CD8-positive, alpha-beta memory T cell (primary cell): ENCODE measurements around the gene LORICRIN. TPM values are rescaled to one million over a fixed set of nuclear protein-coding genes. Genes with fewer than 3 reads are reported as not detected.

Experiments used
- CTCF ChIA-PET: fragments of 350-600 bp; sonication (Branson Sonifier 250); formaldehyde crosslinking; loops from one replicate; lab custom pipeline; 2021; ENCODE audit warnings: antibody characterized with exemption; lab: Charles Lee
- POLR2A ChIA-PET: fragments of 350-600 bp; sonication (Branson Sonifier 250); formaldehyde crosslinking; loops from one replicate; lab custom pipeline; 2021; ENCODE audit warnings: antibody characterized with exemption; lab: Charles Lee
- DNase-seq, 5 donors: peaks; one replicate each; pipeline versions ENCODE4 v3.0.0 to v3.0.0-alpha.2; 2020 to 2022; ENCODE audit warnings: mixed read lengths in 1 of 5
- H3K27ac ChIP-seq: one replicate; pipeline ENCODE4 v1.7.0; 2013; ENCODE audit warnings: low read depth, mild to moderate bottlenecking, low read length, moderate library complexity
- H3K27me3 ChIP-seq: 2 replicates; pipeline ENCODE4 v1.7.0; 2013; ENCODE audit warnings: low read length, mild to moderate bottlenecking; ENCODE audit not compliant: insufficient read depth, poor library complexity, severe bottlenecking
- H3K36me3 ChIP-seq: 2 replicates; pipeline ENCODE4 v1.7.0; 2013; ENCODE audit warnings: mild to moderate bottlenecking, low read length, moderate library complexity; ENCODE audit not compliant: insufficient read depth
- H3K4me1 ChIP-seq: 2 replicates; pipeline ENCODE4 v1.7.0; 2013; ENCODE audit warnings: mild to moderate bottlenecking, low read length, moderate library complexity; ENCODE audit not compliant: insufficient read depth
- H3K4me3 ChIP-seq: 2 replicates; pipeline ENCODE4 v1.7.0; 2013; ENCODE audit warnings: mild to moderate bottlenecking, low read length
- H3K9me3 ChIP-seq: 2 replicates; pipeline ENCODE4 v1.7.0; 2013; ENCODE audit warnings: mild to moderate bottlenecking, low read length
- H3K27ac Mint-ChIP-seq, 8 donors: one replicate each; pipeline ENCODE4 v1.8.0; 2020 to 2021; ENCODE audit warnings: mixed read lengths in 8 of 8, mild to moderate bottlenecking in 6 of 8, inconsistent platforms in 3 of 8, moderate library complexity in 3 of 8
- H3K27me3 Mint-ChIP-seq, 2 donors: one replicate each; pipeline ENCODE4 v1.8.0; 2020 to 2021; ENCODE audit warnings: mixed read lengths in 2 of 2, mild to moderate bottlenecking in 1 of 2, moderate library complexity in 1 of 2
- H3K36me3 Mint-ChIP-seq, 3 donors: one replicate each; pipeline ENCODE4 v1.8.0; 2020 to 2021; ENCODE audit warnings: mixed read lengths in 3 of 3, inconsistent platforms in 1 of 3, mild to moderate bottlenecking in 1 of 3
- H3K4me1 Mint-ChIP-seq, 3 donors: one replicate each; pipeline ENCODE4 v1.8.0; 2020 to 2021; ENCODE audit warnings: mixed read lengths in 3 of 3, inconsistent platforms in 1 of 3, mild to moderate bottlenecking in 1 of 3
- H3K4me3 Mint-ChIP-seq, 7 donors: one replicate each; pipeline ENCODE4 v1.8.0; 2020 to 2021; ENCODE audit warnings: mixed read lengths in 7 of 7, mild to moderate bottlenecking in 6 of 7, moderate library complexity in 4 of 7, inconsistent platforms in 2 of 7
- H3K9me3 Mint-ChIP-seq, 5 donors: one replicate each; pipeline ENCODE4 v1.8.0; 2020 to 2022; ENCODE audit warnings: mixed read lengths in 5 of 5, mild to moderate bottlenecking in 3 of 5, moderate library complexity in 2 of 5, inconsistent platforms in 1 of 5
- polyA plus RNA-seq: library from polyadenylated mRNA; unstranded; fragments of 300-500 nt; fragmentation: Illumina TruSeq; gene quantifications from one replicate; pipeline ENCODE4 v1.2.3, GENCODE V29; 2021
- total RNA-seq, 2 experiments: library from RNA; stranded (reverse); gene quantifications; one replicate each; pipeline ENCODE4 v1.2.3, GENCODE V29; 2021

The LORICRIN gene
- total and polyA plus RNA-seq, 3 experiments from 2014 or later: not detected

DNA sequence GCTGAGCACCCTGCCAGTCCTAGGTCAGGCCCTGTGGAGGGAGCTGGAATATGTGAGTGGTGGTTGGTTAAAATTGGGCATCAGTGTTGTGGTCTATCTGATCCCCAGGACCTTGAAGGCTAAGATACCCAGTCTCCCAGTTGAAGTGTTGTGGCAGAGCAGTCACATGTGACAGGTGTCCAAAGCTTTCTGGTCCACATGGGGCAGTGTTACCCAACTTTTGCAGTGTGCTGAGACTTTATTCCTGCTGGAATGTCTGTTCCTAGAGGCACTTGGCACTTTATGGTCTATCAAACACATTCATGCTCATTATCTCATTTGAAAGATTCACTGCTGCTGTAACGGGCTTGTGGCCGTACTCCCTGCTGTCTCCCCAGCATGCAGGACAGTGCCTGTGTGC lies 21.0 kb upstream of the LORICRIN start:
- Mint-ChIP-seq H3K27ac (no peak overlapping the region), H3K4me1 (no peaks in the 10 kb centered on the region), H3K9me3 (no peaks in the 10 kb centered on the region), H3K4me3 (no peak overlapping the region), H3K27me3 (peaks cover 8 to 38% of the 10 kb centered on the region in 2 donors), H3K36me3 (no peaks in the 10 kb centered on the region)
- ChIA-PET CTCF (no interaction called here), POLR2A (no interaction called here)
- no peak for DNase-seq
- H3K9me3 ChIP-seq: no peaks in the 10 kb centered on the region
- no peaks in the 10 kb centered on the region for H3K27me3 ChIP-seq
- H3K4me1 ChIP-seq: no peaks in the 10 kb centered on the region
- H3K27ac ChIP-seq: no peak overlapping the region
- H3K36me3 ChIP-seq: no peaks in the 10 kb centered on the region
- H3K4me3 ChIP-seq: no peak overlapping the region

DNA sequence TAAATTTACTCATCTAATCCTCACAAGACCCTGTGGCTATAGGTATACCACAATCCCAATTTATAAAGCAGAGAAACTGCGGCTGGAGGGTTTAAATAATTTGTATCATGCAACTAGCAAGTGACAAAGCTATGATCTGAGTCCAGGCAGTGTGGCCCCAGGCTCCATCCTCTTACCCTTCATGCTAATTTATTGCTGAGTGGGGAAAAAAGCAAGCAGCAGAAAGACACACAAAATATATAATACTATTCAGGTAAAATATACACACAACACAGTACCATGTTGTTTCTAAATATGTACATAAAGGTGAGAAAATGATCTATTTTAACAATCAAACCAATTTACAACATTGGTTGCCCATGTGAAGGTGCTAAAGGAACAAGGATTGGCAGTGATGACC lies 17.3 kb upstream of the LORICRIN start:
- Histone ChIP-seq H3K36me3 (no peaks in the 10 kb centered on the region), H3K4me1 (no peaks in the 10 kb centered on the region), H3K9me3 (no peaks in the 10 kb centered on the region), H3K27ac (no peak overlapping the region), H3K4me3 (no peak overlapping the region), H3K27me3 (no peaks in the 10 kb centered on the region)
- Mint-ChIP-seq H3K36me3 (no peaks in the 10 kb centered on the region), H3K27me3 (peaks cover 6 to 42% of the 10 kb centered on the region in 2 donors), H3K27ac (no peak overlapping the region), H3K9me3 (peaks cover 0 to 1% (median 0%) of the 10 kb centered on the region in 5 donors), H3K4me3 (no peak overlapping the region), H3K4me1 (no peaks in the 10 kb centered on the region)
- DNase-seq: no peak
- ChIA-PET CTCF (no interaction called here), POLR2A (no interaction called here)

DNA sequence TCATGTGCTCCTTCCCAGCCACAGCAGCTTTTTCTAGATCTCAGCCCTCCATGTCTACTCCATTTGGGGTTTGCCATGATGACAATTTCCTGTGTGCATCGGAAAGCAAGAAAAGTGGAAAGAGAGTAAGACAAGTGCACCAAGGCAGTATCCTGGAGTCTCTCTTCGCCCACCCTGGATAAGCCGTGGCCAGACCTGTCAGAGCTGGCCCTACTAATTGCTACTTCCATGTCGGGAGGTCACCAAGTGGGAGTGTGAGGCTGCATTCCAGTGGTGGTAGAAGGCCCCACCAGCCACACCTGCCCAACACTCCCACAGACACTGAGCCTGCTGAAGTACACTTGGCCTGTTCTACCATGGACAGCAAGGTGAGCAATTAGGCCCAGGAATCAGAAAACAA lies 14.0 kb upstream of the LORICRIN start:
- Mint-ChIP-seq H3K36me3 (no peaks in the 10 kb centered on the region), H3K27me3 (peaks cover 12 to 52% of the 10 kb centered on the region in 2 donors), H3K4me3 (no peak overlapping the region), H3K9me3 (peaks cover 0 to 1% (median 0%) of the 10 kb centered on the region in 5 donors), H3K4me1 (no peaks in the 10 kb centered on the region), H3K27ac (no peak overlapping the region)
- ChIA-PET POLR2A (no interaction called here), CTCF (no interaction called here)
- Histone ChIP-seq H3K36me3 (no peaks in the 10 kb centered on the region), H3K4me3 (no peak overlapping the region), H3K4me1 (no peaks in the 10 kb centered on the region), H3K27me3 (no peaks in the 10 kb centered on the region), H3K9me3 (no peaks in the 10 kb centered on the region), H3K27ac (no peak overlapping the region)
- no peak for DNase-seq

DNA sequence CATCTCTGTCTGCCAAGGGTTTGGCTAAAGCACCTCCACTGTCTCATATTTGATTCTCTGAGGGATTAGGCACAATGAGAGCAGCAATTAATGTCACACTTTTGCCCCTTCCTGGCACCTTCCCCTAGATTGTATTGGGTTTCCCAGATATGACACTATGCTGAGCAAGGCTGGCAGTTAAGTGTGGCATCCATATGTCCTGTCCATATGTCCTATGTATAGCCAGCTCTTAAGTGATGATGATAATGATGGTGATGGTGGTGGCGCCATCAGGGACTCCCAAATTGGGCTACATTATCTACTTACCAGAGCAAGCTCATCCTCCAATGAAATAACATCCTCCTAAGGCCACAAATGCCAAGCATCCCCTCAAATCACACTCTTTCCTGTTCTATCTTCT lies 13.5 kb upstream of the LORICRIN start:
- H3K36me3 Mint-ChIP-seq: no peaks in the 10 kb centered on the region
- DNase-seq: no peak
- peaks cover 0 to 1% (median 0%) of the 10 kb centered on the region in 5 donors for H3K9me3 Mint-ChIP-seq
- Histone ChIP-seq H3K27me3 (no peaks in the 10 kb centered on the region), H3K9me3 (no peaks in the 10 kb centered on the region), H3K27ac (no peak overlapping the region), H3K4me3 (no peak overlapping the region), H3K36me3 (no peaks in the 10 kb centered on the region), H3K4me1 (no peaks in the 10 kb centered on the region)
- H3K27ac Mint-ChIP-seq: no peak overlapping the region
- H3K27me3 Mint-ChIP-seq: peaks cover 12 to 52% of the 10 kb centered on the region in 2 donors
- ChIA-PET CTCF (no interaction called here), POLR2A (no interaction called here)
- H3K4me1 Mint-ChIP-seq: no peaks in the 10 kb centered on the region
- no peak overlapping the region for H3K4me3 Mint-ChIP-seq

DNA sequence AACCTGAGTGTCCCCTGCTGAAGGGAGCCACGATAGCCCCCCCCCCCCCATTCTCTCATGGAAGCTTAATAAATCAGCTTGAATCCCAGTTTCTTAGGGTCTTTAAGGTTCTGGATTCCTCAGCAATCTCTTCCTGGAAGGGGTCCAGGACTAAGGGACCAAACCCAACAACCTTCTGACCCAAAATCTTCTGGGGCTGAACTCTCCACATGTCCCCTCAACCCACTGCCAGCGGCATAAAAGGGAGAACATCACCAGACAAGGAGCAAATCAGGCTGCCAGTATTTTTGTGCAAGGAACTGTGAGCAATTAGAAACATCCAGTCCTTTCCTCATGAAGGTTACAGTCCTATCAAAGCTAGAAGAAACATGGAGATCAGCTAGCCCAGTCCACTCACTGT lies 12.7 kb upstream of the LORICRIN start:
- CTCF ChIA-PET: no interaction called here
- Mint-ChIP-seq H3K9me3 (peaks cover 0 to 1% (median 0%) of the 10 kb centered on the region in 5 donors), H3K36me3 (no peaks in the 10 kb centered on the region), H3K4me3 (no peak overlapping the region), H3K27me3 (peaks cover 17 to 56% of the 10 kb centered on the region in 2 donors), H3K27ac (no peak overlapping the region), H3K4me1 (no peaks in the 10 kb centered on the region)
- H3K9me3 ChIP-seq: no peaks in the 10 kb centered on the region
- H3K27me3 ChIP-seq: no peaks in the 10 kb centered on the region
- no peaks in the 10 kb centered on the region for H3K4me1 ChIP-seq
- DNase-seq: no peak
- H3K36me3 ChIP-seq: no peaks in the 10 kb centered on the region
- no peak overlapping the region for H3K27ac ChIP-seq
- POLR2A ChIA-PET: no interaction called here
- H3K4me3 ChIP-seq: no peak overlapping the region

DNA sequence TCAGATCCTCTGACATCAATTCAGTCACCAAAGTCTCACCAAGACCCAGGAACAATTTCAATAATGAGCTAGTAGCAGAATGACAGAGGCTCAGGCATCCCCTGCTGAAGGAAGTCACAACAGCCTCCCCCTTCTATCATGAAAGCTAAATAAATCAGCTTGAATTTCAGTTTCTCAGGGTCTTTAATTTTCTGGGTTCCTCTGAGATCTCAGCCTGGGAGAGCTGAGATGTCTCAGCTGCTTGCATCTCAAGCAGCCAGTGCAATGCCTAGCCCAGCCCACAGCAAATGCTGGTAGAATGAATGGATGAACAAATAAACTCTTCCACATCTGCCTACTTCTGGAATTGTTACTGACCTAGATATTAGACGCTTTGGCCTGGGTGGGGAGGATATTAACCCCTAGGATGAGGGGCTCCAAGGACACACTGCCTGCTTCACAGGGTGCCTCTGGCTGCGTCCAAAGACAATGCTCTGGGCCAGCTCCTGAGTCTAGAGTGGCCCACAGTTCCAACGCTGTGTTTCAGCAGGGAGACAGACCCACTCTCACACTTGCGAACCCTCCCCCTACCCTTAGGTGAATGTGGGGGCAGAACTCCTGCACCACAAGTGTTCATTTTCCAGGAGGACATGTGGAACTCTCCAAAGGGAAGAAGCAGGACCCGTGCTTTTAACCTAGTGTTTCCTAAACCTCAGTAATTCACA lies 11.2 kb upstream of the LORICRIN start:
- Histone ChIP-seq H3K27me3 (no peaks in the 10 kb centered on the region), H3K36me3 (no peaks in the 10 kb centered on the region), H3K9me3 (no peaks in the 10 kb centered on the region), H3K27ac (no peak overlapping the region), H3K4me3 (no peak overlapping the region), H3K4me1 (no peaks in the 10 kb centered on the region)
- Mint-ChIP-seq H3K9me3 (peaks cover 0 to 1% (median 0%) of the 10 kb centered on the region in 5 donors), H3K36me3 (peaks cover 0 to 1% (median 0%) of the 10 kb centered on the region in 3 donors), H3K4me1 (no peaks in the 10 kb centered on the region), H3K4me3 (no peak overlapping the region), H3K27ac (no peak overlapping the region), H3K27me3 (peaks cover 22 to 66% of the 10 kb centered on the region in 2 donors)
- ChIA-PET POLR2A (no interaction called here), CTCF (interaction anchor here (1.4 kb wide), 1 partner anchor 13 kb away, joined by 3 read pairs; no protein-coding TSS in a partner anchor)
- no peak for DNase-seq

DNA sequence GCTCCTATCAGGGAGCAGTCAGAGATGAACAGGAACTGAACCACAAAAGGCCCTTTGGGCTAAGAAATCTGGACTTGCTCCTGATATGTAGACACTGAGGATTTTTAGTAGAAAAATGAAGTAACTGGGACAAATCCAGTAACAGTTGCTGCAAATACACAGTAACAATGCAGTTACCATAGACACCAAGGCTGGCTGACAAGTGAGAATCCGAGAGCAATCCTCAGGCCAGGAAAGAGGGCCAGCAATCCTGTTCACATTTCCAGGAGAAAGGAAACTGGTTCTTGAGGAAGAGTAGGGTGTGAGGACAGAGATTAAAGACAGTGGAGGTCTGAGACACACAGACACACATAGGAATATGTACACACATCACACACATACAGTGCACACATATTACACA lies 9.3 kb upstream of the LORICRIN start:
- Histone ChIP-seq H3K27me3 (no peaks in the 10 kb centered on the region), H3K4me1 (no peaks in the 10 kb centered on the region), H3K27ac (no peak overlapping the region), H3K36me3 (no peaks in the 10 kb centered on the region), H3K9me3 (no peaks in the 10 kb centered on the region), H3K4me3 (no peak overlapping the region)
- no peak overlapping the region for H3K4me3 Mint-ChIP-seq
- DNase-seq: no peak
- peaks cover 24 to 78% of the 10 kb centered on the region in 2 donors for H3K27me3 Mint-ChIP-seq
- H3K27ac Mint-ChIP-seq: peak overlapping the region in 1 of 8 donors; percentile 56
- H3K9me3 Mint-ChIP-seq: no peaks in the 10 kb centered on the region
- POLR2A ChIA-PET: no interaction called here
- no peaks in the 10 kb centered on the region for H3K4me1 Mint-ChIP-seq
- peaks cover 0 to 1% (median 0%) of the 10 kb centered on the region in 3 donors for H3K36me3 Mint-ChIP-seq
- CTCF ChIA-PET: no interaction called here

DNA sequence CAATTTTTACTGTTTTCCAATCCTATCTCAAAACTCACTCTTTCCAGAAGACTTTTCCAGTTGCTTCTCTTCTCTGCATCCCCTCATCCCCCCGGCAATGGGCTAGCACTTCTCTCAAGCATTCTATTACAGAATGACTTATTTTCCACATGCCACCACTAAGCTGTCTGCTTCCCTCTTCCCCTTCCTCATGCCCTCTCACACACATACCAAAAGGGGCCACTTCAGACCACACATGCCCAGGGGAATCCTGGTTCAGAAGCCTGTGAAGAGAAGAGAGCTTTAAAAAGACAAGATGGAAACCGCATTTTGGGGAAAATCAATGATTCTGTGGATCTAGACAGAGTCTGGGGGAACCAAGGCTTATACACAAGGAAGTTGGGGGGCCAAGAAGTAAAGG lies 8.4 kb upstream of the LORICRIN start:
- H3K27ac Mint-ChIP-seq: no peak overlapping the region

More for the DNA sequence above, 8.4 kb upstream of the LORICRIN start:
- Histone ChIP-seq H3K27me3 (no peaks in the 10 kb centered on the region), H3K27ac (no peak overlapping the region), H3K36me3 (no peaks in the 10 kb centered on the region), H3K9me3 (no peaks in the 10 kb centered on the region), H3K4me1 (no peaks in the 10 kb centered on the region), H3K4me3 (no peak overlapping the region)
- Mint-ChIP-seq H3K9me3 (no peaks in the 10 kb centered on the region), H3K36me3 (peaks cover 0 to 1% (median 0%) of the 10 kb centered on the region in 3 donors), H3K4me1 (no peaks in the 10 kb centered on the region), H3K4me3 (no peak overlapping the region), H3K27me3 (peaks cover 30 to 70% of the 10 kb centered on the region in 2 donors)
- no peak for DNase-seq
- ChIA-PET POLR2A (no interaction called here), CTCF (no interaction called here)
